K562 (cell line): ENCODE measurements around the gene WFDC1. TPM values are rescaled to one million over a fixed set of nuclear protein-coding genes. Genes with fewer than 3 reads are reported as not detected.

Experiments
- BDP1 ChIP-seq: IDR thresholded peaks from 3 replicates; pipeline ENCODE4 v1.6.1; 2011; ENCODE audit not compliant: insufficient read length, insufficient read depth
- CBX2 ChIP-seq: fragments of 200-600 bp; sonication (generic); IDR thresholded peaks from one replicate; pipeline ENCODE4 v1.6.1; 2012; ENCODE audit warnings: mild to moderate bottlenecking, low read length, inconsistent platforms; ENCODE audit not compliant: insufficient read depth, poor library complexity, severe bottlenecking
- CBX3 ChIP-seq, 2 experiments: IDR thresholded peaks; 1 replicate in 1 of 2; 2 replicates in 1 of 2; pipeline ENCODE4 v1.6.1; 2012; ENCODE audit warnings: inconsistent platforms in 2 of 2, low read length in 2 of 2, borderline replicate concordance in 1 of 2, control low read depth in 1 of 2
- CHD2 ChIP-seq: IDR thresholded peaks from 2 replicates; pipeline ENCODE4 v1.6.1; 2011; ENCODE audit warnings: low read depth, low read length
- ESRRA ChIP-seq: fragments of 450-650 bp; IDR thresholded peaks from 2 replicates; pipeline ENCODE4 v1.6.1; 2014; ENCODE audit warnings: low read depth, mild to moderate bottlenecking, moderate library complexity, borderline replicate concordance
- ETV6 ChIP-seq, 3 experiments: fragments of 150-350 bp in 1 of 3; sonication (generic) in 1 of 3; formaldehyde crosslinking in 1 of 3; IDR thresholded peaks; 2 replicates each; pipeline versions ENCODE4 v1.6.1 to v1.8.0; 2014 to 2022; ENCODE audit warnings: borderline replicate concordance in 2 of 3, low read depth in 2 of 3, antibody characterized with exemption in 1 of 3, low read length in 1 of 3, mild to moderate bottlenecking in 1 of 3, missing genetic modification reagents in 1 of 3
- HOXB6 ChIP-seq: fragments of 250-450 bp; sonication (Bioruptor Pico); IDR thresholded peaks from 2 replicates; pipeline ENCODE4 v1.5.1; 2022; ENCODE audit warnings: mild to moderate bottlenecking, borderline replicate concordance
- ILK ChIP-seq: fragments of 450-650 bp; IDR thresholded peaks from 2 replicates; pipeline ENCODE4 v1.6.1; 2016; ENCODE audit warnings: missing genetic modification characterization, low read depth, mild to moderate bottlenecking, missing compliant biosample characterization, moderate library complexity, borderline replicate concordance
- JUND ChIP-seq, 2 experiments: IDR thresholded peaks; 2 replicates in 1 of 2; 3 replicates in 1 of 2; pipeline ENCODE4 v1.6.1; 2011; ENCODE audit warnings: borderline replicate concordance in 2 of 2, low read depth in 2 of 2, low read length in 2 of 2, improper control_type of control experiment in 1 of 2, missing biosample characterization in 1 of 2, missing genetic modification characterization in 1 of 2, missing genetic modification reagents in 1 of 2
- KDM4B ChIP-seq, 2 experiments: fragments of 450-650 bp in 1 of 2; sonication (generic) in 1 of 2; IDR thresholded peaks; 2 replicates each; pipeline ENCODE4 v1.6.1; 2016 to 2017; ENCODE audit warnings: borderline replicate concordance in 2 of 2, antibody characterized with exemption in 1 of 2, low read depth in 1 of 2, mild to moderate bottlenecking in 1 of 2
- PHF8 ChIP-seq: fragments of 200-600 bp; sonication (generic); IDR thresholded peaks from 2 replicates; pipeline ENCODE4 v1.6.1; 2012; ENCODE audit warnings: mixed run types, mild to moderate bottlenecking, inconsistent platforms, low read length, moderate library complexity, borderline replicate concordance
- REST ChIP-seq, 2 experiments: fragments of 450-650 bp; formaldehyde crosslinking in 1 of 2; IDR thresholded peaks; 2 replicates each; pipeline versions ENCODE4 v1.4.0 to v1.6.1; 2014 to 2020; ENCODE audit warnings: mild to moderate bottlenecking in 2 of 2, borderline replicate concordance in 1 of 2, low read depth in 1 of 2
- TAF7 ChIP-seq: fragments of 450-650 bp; IDR thresholded peaks from 2 replicates; pipeline ENCODE4 v1.6.1; 2016; ENCODE audit warnings: missing genetic modification characterization, missing compliant biosample characterization
- TOE1 ChIP-seq, 2 experiments: fragments of 450-650 bp in 1 of 2; sonication (generic) in 1 of 2; formaldehyde crosslinking in 1 of 2; IDR thresholded peaks; 2 replicates each; pipeline versions ENCODE4 v1.7.1 to v1.8.0; 2016 to 2022; ENCODE audit warnings: borderline replicate concordance in 2 of 2, mild to moderate bottlenecking in 2 of 2, antibody characterized with exemption in 1 of 2, inconsistent platforms in 1 of 2, low read depth in 1 of 2, missing genetic modification reagents in 1 of 2, moderate library complexity in 1 of 2
- ZBTB17 ChIP-seq: fragments of 450-650 bp; formaldehyde crosslinking; IDR thresholded peaks from 2 replicates; pipeline ENCODE4 v1.4.0; 2020; ENCODE audit warnings: mild to moderate bottlenecking
- ZBTB26 ChIP-seq: fragments of 450-650 bp; formaldehyde crosslinking; IDR thresholded peaks from 2 replicates; pipeline ENCODE4 v1.4.0; 2022; ENCODE audit warnings: missing genetic modification characterization
- ZNF668 ChIP-seq: fragments of 250-450 bp; sonication (Bioruptor Pico); IDR thresholded peaks from 2 replicates; pipeline ENCODE4 v1.8.0; 2022; ENCODE audit warnings: mild to moderate bottlenecking, inconsistent platforms
- polyA plus RNA-seq, 8 experiments: library from polyadenylated mRNA; depleted of rRNA in 4 of 8; stranded (reverse) in 5 of 8; unstranded in 3 of 8; fragments of >200 nt; fragmentation: Nextera tagmentation in 2 of 8; fragmentation: Illumina TruSeq in 1 of 8; extraction: Ambion mirVana in 2 of 8; extraction: Trizol in 1 of 8; gene quantifications; 2 replicates each; pipeline versions ENCODE4 v1.2.1 to v1.2.3, GENCODE V29; 2011 to 2014; ENCODE audit warnings: inconsistent platforms in 1 of 8, missing spikeins in 1 of 8
- total RNA-seq, 7 experiments: library from RNA; depleted of rRNA in 6 of 7; stranded (reverse); fragments of >200 nt in 6 of 7; fragmentation: Illumina TruSeq in 2 of 7; extraction: Trizol in 2 of 7; gene quantifications; 2 replicates each; pipeline versions ENCODE4 v1.2.1 to v1.2.3, GENCODE V29; 2011 to 2021; ENCODE audit warnings: low replicate concordance in 1 of 7

Gene WFDC1
- total and polyA plus RNA-seq, 9 of the 15 experiments (the other 6 are each of a cell fraction or from before 2014, with no cell fraction given): not detected

- TF ChIP-seq REST (IDR thresholded peaks at IDR 0.05; ENCODE audit: borderline replicate concordance) (peak; percentile 87), REST (CRISPR knock-in tag; IDR thresholded peaks at IDR 0.05; ENCODE audit: low read depth) (no peak), HOXB6 (CRISPR knock-in tag) (no peak), TAF7 (tag) (no peak), ESRRA (peak; percentile 25; the same call in 1 of the 2 replicates), ETV6 (IDR thresholded peaks at IDR 0.05; ENCODE audit: borderline replicate concordance in 1 of 2, low read depth in 2 of 2, low read length in 1 of 2) (no peak), ETV6 (CRISPR knock-in tag; IDR thresholded peaks at IDR 0.05; ENCODE audit: borderline replicate concordance) (no peak), ZNF668 (CRISPR knock-in tag) (no peak), JUND (IDR thresholded peaks at IDR 0.05; ENCODE audit: borderline replicate concordance, low read depth, low read length) (0 out of 2 replicates have a peak, but pooled peaks have one; percentile 8), JUND (tag; IDR thresholded peaks at IDR 0.05; ENCODE audit: borderline replicate concordance, low read depth, low read length) (no peak), CBX2 (no peak), KDM4B (IDR thresholded peaks at IDR 0.05; ENCODE audit: borderline replicate concordance in 2 of 2, low read depth in 1 of 2) (0 out of 4 replicates have a peak, but pooled peaks of 1 of the 2 experiments have one; percentile 66), CHD2 (peak; percentile 73), ZBTB26 (no peak), ZBTB17 (CRISPR knock-in tag) (no peak), BDP1 (no peak), TOE1 (IDR thresholded peaks at IDR 0.05; ENCODE audit: borderline replicate concordance) (peak; percentile 94), TOE1 (CRISPR knock-in tag; IDR thresholded peaks at IDR 0.05; ENCODE audit: borderline replicate concordance, low read depth) (no peak), CBX3 (IDR thresholded peaks at IDR 0.05; ENCODE audit: borderline replicate concordance in 1 of 2, low read length in 2 of 2) (peak in 1 of 2 experiments; percentile 38; a peak in 1 of 3 replicates), PHF8 (no peak), ILK (no peak)
These were observed 28.2 kb upstream of the WFDC1 start (continued) for GRCh38 chr16:84266451-84266850.
